HG03469 (cell line): ENCODE data around the gene CUBN.

Source experiments
- ATAC-seq: cut with Tn5 transposase; IDR thresholded peaks from one replicate; pipeline ENCODE4 v1.9.1; 2021; ENCODE audit warnings: mild to moderate bottlenecking, moderate library complexity, moderate number of reproducible peaks; ENCODE audit not compliant: unreplicated experiment

CUBN gene

DNA sequence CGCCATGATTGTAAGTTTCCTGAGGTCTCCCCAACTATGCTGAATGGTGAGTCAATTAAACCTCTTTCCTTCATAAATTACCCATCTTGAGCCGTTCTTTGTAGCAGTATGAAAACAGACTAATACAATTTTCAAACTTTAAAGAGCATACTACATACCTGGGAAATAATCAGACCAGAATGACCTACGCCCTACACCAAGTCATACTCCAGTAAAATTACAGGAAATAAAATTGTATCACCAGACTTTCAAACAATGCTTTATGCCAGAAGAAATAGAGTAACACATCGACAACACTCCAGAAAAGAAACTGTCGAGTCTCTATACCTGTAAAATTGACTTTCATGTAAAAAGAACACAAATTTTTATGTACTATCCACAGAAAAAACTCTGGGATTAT is 331.0 kb downstream of the CUBN start:
- ATAC-seq = no peak

DNA sequence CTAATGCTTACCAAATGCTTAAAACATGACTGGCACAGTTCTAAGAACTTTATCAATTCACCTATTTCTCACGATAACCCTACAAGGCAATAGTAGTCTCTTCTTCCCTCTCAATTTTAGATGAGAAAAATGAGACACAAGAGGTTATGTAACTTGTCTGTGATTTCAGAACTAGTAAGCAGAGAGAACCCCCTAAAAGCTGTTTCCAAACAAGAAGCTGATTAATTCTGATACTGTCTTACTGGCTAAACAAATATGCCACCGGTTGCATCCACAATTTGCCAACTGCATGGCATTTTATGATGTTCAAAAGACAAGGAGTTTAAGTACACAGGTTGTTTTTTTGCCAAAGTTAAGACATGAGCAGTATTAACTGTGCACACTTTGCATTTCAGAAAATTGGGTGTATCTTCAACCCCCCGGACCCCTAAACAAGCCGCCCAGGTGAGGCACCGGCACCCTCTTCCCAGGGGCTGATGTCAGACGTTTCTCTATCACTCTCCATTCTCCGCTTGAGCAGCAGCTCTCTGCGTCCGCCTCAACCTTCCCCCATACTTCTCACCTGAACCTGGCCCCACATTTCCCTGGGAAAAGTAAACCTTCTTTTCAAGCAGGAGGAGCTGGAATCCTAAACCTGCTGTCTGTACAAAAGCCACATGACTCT is 334.1 kb downstream of the CUBN start:
- ATAC-seq = no peak

DNA sequence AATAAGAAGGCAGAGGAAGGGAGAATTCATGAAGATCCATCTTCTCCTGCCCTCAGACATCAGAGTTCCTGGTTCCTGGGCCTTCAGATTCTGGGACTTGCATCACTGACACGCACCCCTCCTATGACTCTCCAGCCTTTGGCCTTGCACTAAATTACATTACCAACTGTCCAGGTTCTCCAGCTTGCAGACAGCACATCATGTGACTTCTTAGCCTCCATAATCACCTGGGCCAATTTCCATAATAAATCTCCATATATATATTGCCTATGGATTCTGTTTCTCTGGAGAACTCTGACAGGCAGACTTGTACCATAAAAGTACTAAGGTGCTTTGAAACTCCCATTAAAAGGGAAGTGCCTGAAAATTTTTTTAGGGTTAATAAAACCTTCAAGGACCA is 335.6 kb downstream of the CUBN start:
- ATAC-seq = no peak

DNA sequence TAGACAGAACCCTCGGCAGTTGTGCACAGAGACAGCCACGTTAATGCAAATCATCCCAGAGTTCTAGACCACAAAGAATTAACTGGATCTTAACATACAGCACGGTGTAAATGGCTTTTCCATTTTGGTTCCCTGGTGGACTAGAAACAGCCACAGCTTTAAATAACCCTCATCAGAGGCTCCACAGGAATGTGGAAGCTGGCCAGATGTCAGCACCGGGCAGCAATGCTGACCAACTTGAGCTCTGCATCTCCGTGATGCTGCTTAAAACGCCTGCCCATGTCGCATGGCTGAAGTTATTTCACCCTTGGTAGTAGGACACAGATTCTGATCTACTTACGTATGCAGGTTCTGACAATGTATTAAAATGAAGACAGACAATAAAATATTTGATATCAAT is 336.9 kb downstream of the CUBN start:
- ATAC-seq = no peak

DNA sequence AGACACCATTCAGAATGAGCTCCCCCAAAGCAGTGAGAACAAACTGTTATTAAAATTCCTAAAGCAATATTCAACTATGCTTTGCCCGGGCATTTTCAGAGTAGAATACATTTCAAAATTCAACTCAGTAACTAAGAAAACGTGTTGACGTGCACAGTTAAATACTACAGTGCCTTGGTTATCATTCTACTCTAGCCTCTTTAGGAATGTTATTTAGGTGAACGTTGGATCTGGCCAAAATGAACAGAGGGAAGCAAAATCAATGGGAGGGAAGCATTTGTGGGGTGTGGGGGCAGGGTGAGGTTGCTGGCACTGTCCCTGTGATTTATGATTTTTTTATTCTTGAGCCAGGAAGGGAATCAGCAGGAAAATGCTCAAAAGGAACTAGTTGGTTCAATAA is 339.8 kb downstream of the CUBN start:
- no peak for ATAC-seq

DNA sequence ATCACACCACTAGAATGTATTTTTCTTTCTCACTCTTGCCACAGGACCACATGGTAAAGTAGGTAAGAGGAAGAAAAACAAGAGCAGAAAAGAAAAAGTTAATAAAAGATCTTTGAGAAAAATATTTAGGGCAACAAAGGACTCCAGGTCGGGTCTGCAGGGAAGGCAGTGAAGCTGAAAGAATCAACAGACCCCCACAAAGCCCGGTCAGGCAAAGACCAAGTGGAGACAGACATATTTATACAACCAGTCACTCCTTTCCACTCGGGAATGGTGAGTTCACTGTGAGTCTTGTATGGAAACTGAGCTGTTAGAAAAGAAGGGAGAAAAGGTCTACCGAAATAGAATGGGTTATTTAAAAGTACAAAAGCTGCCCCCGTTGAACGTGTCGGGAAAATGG is 340.4 kb downstream of the CUBN start:
- no peak for ATAC-seq

DNA sequence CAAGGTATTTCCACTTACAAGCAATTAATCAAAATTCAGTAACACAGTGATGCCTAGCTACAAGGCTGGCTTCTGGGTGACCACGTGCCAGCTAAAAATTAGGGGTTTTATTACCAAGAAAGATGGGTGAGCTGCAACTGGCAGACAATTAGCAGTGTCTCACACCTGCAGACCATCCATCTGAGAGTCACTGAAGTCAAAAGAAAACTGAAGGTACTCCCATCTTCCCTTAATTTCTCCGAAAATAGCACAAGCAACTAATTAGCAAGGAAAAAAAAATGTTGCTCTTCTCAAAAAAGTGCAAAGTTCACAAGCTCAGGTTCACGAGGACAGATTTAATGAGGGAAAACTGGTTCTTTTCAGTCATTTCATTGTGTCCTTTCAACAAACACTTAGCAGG is 340.8 kb downstream of the CUBN start:
- no peak for ATAC-seq

DNA sequence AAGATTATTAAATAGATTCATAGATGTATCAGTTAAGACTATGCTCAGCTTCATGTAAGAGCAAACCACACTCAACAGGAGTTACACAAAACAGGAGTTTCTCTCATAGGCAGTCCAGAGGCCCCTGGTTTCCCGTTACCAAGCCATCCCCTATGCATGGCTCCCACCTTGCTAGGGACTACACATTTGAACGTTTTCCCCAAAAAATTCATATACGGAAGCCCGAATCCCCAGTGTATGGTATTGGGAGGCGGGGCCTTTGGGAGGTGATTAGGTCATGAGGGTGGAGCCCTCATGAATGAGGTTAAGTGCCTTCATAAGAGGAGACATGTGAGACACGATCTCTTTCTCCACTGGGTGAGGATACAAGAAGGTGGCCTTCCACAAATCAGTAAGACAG is 341.5 kb downstream of the CUBN start:
- peak; percentile 22 for ATAC-seq

DNA sequence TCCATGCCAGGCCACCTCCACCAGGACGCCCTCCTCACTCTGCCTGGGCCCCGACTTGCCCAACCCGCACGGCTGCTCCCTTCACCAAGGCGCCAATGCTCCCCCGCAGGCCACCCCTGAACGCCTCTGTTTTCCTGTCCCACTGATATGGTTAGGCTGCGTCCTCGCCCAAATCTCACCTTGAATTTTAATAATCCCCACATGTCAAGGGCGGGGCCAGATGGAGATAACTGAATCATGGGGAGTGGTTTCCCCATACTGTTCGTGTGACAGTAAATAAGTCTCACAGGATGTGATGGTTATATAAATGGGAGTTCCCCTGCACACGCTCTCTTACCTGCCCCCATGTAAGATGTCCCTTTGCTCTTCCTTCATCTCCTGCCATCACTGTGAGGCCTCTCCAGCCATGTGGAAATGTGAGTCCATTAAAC is 342.2 kb downstream of the CUBN start:
- peak; percentile 88 for ATAC-seq

DNA sequence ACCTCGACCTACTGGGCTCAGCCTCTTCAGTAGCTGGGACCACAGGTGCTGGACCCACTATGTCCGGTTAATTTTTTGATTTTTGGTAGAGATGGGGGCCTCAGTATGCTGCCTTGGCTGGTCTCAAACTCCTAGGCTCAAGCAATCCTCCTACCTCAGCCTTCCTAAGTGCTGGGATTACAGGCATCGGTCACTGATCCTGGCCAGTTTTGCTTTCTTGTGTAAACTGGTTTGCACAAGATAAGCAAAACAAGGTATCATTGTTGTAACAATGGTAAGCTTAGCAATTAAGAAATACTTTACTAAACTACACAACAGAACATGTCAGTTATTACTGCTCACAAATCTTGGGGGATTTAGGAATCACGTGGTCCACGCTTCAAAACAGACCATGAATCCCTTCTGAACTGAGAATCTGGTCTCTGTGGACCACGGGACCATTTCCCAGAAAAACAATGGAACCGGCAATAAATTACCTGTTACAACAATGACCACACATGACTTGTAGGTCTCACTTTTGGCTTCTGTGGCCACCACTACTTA is 349.2 kb downstream of the CUBN start:
- no peak for ATAC-seq

DNA sequence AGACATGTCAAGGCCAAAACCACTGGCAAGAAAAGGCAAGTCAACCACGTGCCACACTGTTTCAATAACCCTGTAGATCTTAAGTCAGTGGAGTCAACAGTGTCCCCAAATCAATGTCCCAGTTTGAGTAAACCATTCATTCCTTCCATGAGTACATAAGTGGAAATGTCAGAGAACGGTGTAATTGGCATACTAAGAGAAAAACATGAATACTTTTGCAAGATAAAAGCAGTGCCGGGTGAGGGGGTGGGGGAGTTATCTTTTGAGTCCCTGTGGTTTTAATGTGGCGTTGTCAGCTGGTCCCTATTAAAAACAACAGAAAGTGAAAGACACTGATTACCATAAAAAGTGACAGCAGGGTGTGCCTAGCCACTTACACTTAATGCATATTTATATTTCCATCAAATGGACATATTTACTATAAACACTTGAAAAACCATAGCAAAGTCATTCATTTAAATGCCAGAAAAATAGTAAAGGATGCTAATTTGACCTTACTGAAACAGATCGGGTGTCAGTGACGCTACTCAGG is 350.2 kb downstream of the CUBN start:
- ATAC-seq = peak; percentile 73

DNA sequence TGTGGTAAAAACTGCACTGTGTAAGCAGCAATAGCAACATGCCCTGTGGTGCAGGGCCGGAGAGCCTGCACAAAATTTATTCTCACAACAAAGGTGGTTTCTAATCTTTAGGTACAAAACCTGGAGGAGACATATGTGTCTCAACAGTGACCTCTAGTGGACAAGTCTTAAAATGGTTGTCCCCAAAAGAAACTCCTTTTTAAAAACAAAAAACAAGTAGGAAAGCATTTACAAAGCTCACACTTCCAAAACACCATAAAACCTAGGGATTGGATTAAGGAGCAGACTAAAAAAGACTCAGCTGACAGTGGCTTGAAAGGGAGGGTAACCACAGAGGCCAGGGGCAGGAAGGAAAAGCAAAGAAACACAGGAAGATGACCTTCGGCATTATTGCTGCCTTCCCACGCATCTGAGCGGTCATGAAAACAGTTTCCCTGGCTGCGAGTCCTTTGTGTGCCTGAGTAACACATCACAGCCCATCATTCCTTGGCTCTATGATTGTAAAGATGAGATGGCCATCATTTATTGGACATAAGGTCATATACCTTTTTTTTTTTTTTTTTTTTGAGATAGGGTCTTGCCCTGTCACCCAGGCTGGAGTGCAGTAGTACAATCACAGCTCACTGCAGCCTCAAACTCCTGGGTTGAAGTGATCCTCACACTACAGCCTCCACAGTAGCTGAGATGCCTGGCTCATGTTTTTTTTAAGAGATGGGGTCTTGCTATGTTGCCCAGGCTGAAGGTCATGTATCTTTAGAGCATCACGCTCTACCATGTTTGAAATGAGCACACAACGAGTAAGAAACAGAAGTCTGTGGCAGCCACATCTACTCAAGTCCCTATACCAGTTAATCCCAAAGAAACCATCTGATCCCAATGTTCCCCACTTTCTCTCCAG is 351.9 kb downstream of the CUBN start:
- no peak for ATAC-seq

DNA sequence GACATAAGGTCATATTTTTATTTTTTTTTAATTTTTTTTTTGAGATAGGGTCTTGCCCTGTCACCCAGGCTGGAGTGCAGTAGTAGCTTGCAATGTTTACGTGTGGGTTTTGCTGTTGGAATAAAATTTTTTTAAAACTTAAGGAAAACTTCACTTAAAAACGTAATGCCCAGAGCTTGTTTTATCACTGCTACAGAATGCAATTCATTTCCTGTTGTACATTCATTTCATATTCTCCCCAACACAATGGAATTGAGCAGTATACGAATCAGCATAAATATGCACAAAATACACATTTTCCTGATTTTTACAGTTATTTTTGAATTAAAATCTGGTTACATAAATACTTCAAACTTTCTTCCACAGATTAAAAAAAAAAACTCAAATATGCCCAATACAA is 352.7 kb downstream of the CUBN start:
- ATAC-seq = no peak
